ENCODE results near the gene TMEM259.

The TMEM259 gene

GRCh38 chr19:1066251-1066747 lies 45.4 kb upstream of the TMEM259 start:
- H3K4me3 ChIP-seq (ENCODE audit: low read depth, low read length): no peak overlapping the region
- no peak for TF ChIP-seq CTCF (conservative IDR thresholded peaks at IDR 0.05; ENCODE audit: low read depth, low read length)
- no peak for DNase-seq (ENCODE audit: low read depth)

DNA sequence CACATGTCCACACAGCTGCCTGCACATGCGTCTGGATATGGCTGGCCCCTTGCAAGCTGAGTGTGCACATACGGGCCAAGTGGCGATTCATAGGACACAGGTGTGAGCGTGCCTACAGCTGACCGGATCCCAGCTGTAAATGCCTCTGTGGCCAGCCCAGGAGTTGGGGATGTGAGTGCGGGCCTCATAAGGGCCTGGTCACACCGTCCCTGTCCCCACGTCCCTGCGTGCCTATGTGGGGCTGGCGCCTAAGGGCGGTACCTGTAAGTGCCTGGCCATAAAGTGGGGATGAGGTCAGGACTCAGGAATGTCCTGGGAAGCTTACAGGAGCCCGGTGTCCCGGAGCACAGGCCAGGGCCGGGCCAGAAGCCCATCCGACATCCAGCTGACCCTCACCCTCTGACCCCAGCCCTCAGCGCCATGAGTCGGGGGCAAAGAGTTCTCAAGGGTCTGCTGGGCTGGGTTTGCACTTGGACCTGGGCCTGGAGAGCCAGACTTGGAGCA lies 44.7 kb upstream of the TMEM259 start:
- no peak for TF ChIP-seq CTCF (conservative IDR thresholded peaks at IDR 0.05; ENCODE audit: low read depth, low read length)
- no peak overlapping the region for H3K4me3 ChIP-seq (ENCODE audit: low read depth, low read length)
- no peak for DNase-seq (ENCODE audit: low read depth)

DNA sequence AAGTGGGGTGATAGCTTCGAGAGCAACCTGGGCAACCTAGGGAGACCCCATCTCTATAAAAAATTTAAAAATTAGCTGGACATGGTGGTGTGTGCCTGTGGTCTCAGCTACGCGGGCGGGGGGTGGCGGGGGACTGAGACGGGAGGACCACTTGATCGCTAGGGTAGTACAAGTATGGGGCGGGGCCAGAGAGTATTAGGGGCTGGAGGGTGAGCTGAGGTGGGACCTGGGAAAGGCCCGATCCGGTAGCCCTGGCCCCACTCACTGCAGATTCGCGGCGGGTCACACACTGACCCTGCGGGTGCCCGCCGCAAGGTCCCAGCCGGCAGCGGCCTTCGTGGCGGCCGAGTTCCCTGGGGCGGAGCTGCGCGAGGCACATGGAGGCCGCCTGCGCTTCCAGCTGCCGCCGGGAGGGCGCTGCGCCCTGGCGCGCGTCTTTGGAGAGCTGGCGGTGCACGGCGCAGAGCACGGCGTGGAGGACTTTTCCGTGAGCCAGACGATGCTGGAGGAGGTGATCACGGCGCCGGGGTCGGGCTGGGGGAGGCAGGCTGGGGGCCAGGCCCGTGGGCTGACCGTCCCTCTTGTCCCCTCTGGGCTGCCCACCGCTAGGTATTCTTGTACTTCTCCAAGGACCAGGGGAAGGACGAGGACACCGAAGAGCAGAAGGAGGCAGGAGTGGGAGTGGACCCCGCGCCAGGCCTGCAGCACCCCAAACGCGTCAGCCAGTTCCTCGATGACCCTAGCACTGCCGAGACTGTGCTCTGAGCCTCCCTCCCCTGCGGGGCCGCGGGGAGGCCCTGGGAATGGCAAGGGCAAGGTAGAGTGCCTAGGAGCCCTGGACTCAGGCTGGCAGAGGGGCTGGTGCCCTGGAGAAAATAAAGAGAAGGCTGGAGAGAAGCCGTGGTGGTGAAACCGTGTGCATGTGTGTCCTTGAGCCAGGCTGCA lies 44.0 kb upstream of the TMEM259 start:
- no peak overlapping the region for H3K4me3 ChIP-seq (ENCODE audit: low read depth, low read length)
- peak; percentile 59 for TF ChIP-seq CTCF (conservative IDR thresholded peaks at IDR 0.05; ENCODE audit: low read depth, low read length)
- peak; percentile 65 for DNase-seq (ENCODE audit: low read depth)

GRCh38 chr19:1063909-1064660 lies 43.2 kb upstream of the TMEM259 start:
- H3K4me3 ChIP-seq (ENCODE audit: low read depth, low read length): no peak overlapping the region
- DNase-seq (ENCODE audit: low read depth): no peak
- no peak for TF ChIP-seq CTCF (conservative IDR thresholded peaks at IDR 0.05; ENCODE audit: low read depth, low read length)

GRCh38 chr19:1063030-1063908 lies 42.3 kb upstream of the TMEM259 start:
- no peak for TF ChIP-seq CTCF (conservative IDR thresholded peaks at IDR 0.05; ENCODE audit: low read depth, low read length)
- no peak for DNase-seq (ENCODE audit: low read depth)
- H3K4me3 ChIP-seq (ENCODE audit: low read depth, low read length): no peak overlapping the region

GRCh38 chr19:1062387-1063029 lies 41.6 kb upstream of the TMEM259 start:
- H3K4me3 ChIP-seq (ENCODE audit: low read depth, low read length): no peak overlapping the region
- DNase-seq (ENCODE audit: low read depth): no peak
- TF ChIP-seq CTCF (conservative IDR thresholded peaks at IDR 0.05; ENCODE audit: low read depth, low read length): no peak
